GM18873 (cell line): ENCODE results near the gene FAM83B.
"Not testable (repeated sequence)": the region's sequence is repeated elsewhere in the genome, so short reads cannot be mapped to it uniquely, and the experiment has no call there.

Experiments
- ATAC-seq: cut with Tn5 transposase; IDR thresholded peaks from one replicate; pipeline ENCODE4 v1.9.1; 2021; ENCODE audit warnings: mild to moderate bottlenecking, moderate library complexity, moderate number of reproducible peaks; ENCODE audit not compliant: unreplicated experiment, low FRiP score

FAM83B gene

GRCh38 chr6:54846243-54846856 lies at the start of gene FAM83B:
Gene FAM83B (plus strand): TSS chr6:54846771. CDS start chr6:54870247, 23,476 bp downstream.
- no peak for ATAC-seq

- ATAC-seq = not testable (repeated sequence)
Observed at GRCh38 chr6:54796918-54797317, 49.7 kb upstream of the FAM83B start.

GRCh38 chr6:54800050-54800600 lies 46.4 kb upstream of the FAM83B start:
- ATAC-seq = no peak

GRCh38 chr6:54801244-54801643 lies 45.3 kb upstream of the FAM83B start:
- no peak for ATAC-seq

- ATAC-seq = no peak
Observed at GRCh38 chr6:54801669-54802068, 44.9 kb upstream of the FAM83B start.

GRCh38 chr6:54802775-54803634 lies 43.6 kb upstream of the FAM83B start:
- ATAC-seq = no peak

- no peak for ATAC-seq
Observed at GRCh38 chr6:54805077-54805476, 41.5 kb upstream of the FAM83B start.

- no peak for ATAC-seq
Observed at GRCh38 chr6:54810147-54810546, 36.4 kb upstream of the FAM83B start.

GRCh38 chr6:54813892-54814291 lies 32.7 kb upstream of the FAM83B start:
- no peak for ATAC-seq

- ATAC-seq = no peak
Observed at GRCh38 chr6:54817236-54817635, 29.3 kb upstream of the FAM83B start.

- no peak for ATAC-seq
Observed at GRCh38 chr6:54817834-54818233, 28.7 kb upstream of the FAM83B start.

- not testable (repeated sequence) for ATAC-seq
Observed at GRCh38 chr6:54824225-54824624, 22.3 kb upstream of the FAM83B start.

- no peak for ATAC-seq
Observed at GRCh38 chr6:54827010-54827409, 19.6 kb upstream of the FAM83B start.

- ATAC-seq = no peak
Observed at GRCh38 chr6:54830216-54830615, 16.4 kb upstream of the FAM83B start.

GRCh38 chr6:54835176-54835575 lies 11.4 kb upstream of the FAM83B start:
- ATAC-seq = no peak

GRCh38 chr6:54846857-54847674 lies 495 bp downstream of the FAM83B start:
- no peak for ATAC-seq

GRCh38 chr6:54847799-54848597 lies 1.4 kb downstream of the FAM83B start:
- ATAC-seq = no peak

GRCh38 chr6:54850114-54850513 lies 3.5 kb downstream of the FAM83B start:
- no peak for ATAC-seq

GRCh38 chr6:54856129-54856528 lies 9.6 kb downstream of the FAM83B start:
- no peak for ATAC-seq

GRCh38 chr6:54860132-54860531 lies 13.6 kb downstream of the FAM83B start:
- ATAC-seq = no peak
